Peyer's patch (tissue), 4 donors: ENCODE results near the gene AGTR1. TPM values are rescaled to one million over a fixed set of nuclear protein-coding genes. Genes with fewer than 3 reads are reported as not detected.
"Not testable (repeated sequence)": the region's sequence is repeated elsewhere in the genome, so short reads cannot be mapped to it uniquely, and the experiment has no call there.

Experiments used
- DNase-seq, 3 donors: peaks; one replicate each; pipeline ENCODE4 v3.0.0-alpha.2; 2017 to 2019
- H3K27ac ChIP-seq, 4 donors: fragments of 200-600 bp; sonication (generic); one replicate each; pipeline ENCODE4 v1.5.1; 2016 to 2019
- H3K27me3 ChIP-seq, 2 donors: fragments of 200-600 bp; sonication (generic); one replicate each; pipeline ENCODE4 v1.5.1; 2019
- H3K36me3 ChIP-seq, 3 donors: fragments of 200-600 bp; sonication (generic); one replicate each; pipeline ENCODE4 v1.5.1; 2016 to 2019
- H3K4me1 ChIP-seq, 4 donors: fragments of 200-600 bp; sonication (generic); one replicate each; pipeline ENCODE4 v1.5.1; 2016 to 2019
- H3K4me3 ChIP-seq, 4 donors: fragments of 200-600 bp; sonication (generic); 1 replicate in 3 of 4; 2 replicates in 1 of 4; pipeline ENCODE4 v1.5.1; 2016 to 2019; ENCODE audit warnings: mild to moderate bottlenecking in 1 of 4
- H3K9me3 ChIP-seq, 4 donors: fragments of 200-600 bp; sonication (generic); one replicate each; pipeline ENCODE4 v1.5.1; 2016 to 2019; ENCODE audit warnings: mild to moderate bottlenecking in 1 of 4
- POLR2A ChIP-seq, 2 donors: fragments of 450-650 bp; IDR thresholded peaks; one replicate each; pipeline ENCODE4 v1.5.1; 2017; ENCODE audit warnings: antibody characterized with exemption in 2 of 2, mild to moderate bottlenecking in 2 of 2, moderate library complexity in 2 of 2
- total RNA-seq, 4 donors: library from RNA; depleted of rRNA; stranded (reverse); fragments of >200 nt; gene quantifications; one replicate each; pipeline ENCODE4 v1.1.0, GENCODE V29; 2016
- TF ChIP-seq, protein P1 (sequence below), 6 experiments: fragments of 450-650 bp in 4 of 6; fragments of 200-600 bp in 2 of 6; sonication (generic) in 1 of 6; IDR thresholded peaks; one replicate each; pipeline ENCODE4 v1.5.1; 2017 to 2019; ENCODE audit warnings: antibody characterized with exemption in 6 of 6, mild to moderate bottlenecking in 3 of 6, moderate library complexity in 1 of 6

AGTR1 gene
- total RNA-seq, 4 donors from 2014 or later: 0.70 to 3.8 (median 1.2) TPM; not detected in 1

DNA sequence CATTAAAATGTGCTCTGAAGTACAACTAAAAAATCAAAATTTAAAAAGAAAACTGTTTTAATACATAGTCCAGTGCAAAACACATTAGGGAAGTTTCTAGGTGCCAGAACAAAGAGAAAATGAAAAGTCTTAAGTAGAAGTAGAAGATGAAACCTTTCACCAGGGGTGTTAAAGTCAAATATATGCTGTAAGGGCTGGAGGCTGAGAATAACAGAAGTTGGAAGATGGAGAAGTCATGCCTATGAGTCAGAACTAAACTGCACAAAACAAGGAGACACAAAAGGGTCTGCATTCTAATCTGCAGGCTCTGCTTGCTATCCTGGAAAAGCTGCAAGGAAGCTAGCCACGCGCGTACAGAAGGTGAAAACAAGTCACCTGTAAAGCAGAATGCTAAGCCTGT is 81.2 kb downstream of the AGTR1 start:
- Histone ChIP-seq H3K36me3 (no peaks in the 10 kb centered on the region), H3K9me3 (no peaks in the 10 kb centered on the region), H3K4me3 (no peak overlapping the region), H3K4me1 (no peaks in the 10 kb centered on the region), H3K27me3 (no peaks in the 10 kb centered on the region), H3K27ac (no peak overlapping the region)
- TF ChIP-seq, protein P1, sequence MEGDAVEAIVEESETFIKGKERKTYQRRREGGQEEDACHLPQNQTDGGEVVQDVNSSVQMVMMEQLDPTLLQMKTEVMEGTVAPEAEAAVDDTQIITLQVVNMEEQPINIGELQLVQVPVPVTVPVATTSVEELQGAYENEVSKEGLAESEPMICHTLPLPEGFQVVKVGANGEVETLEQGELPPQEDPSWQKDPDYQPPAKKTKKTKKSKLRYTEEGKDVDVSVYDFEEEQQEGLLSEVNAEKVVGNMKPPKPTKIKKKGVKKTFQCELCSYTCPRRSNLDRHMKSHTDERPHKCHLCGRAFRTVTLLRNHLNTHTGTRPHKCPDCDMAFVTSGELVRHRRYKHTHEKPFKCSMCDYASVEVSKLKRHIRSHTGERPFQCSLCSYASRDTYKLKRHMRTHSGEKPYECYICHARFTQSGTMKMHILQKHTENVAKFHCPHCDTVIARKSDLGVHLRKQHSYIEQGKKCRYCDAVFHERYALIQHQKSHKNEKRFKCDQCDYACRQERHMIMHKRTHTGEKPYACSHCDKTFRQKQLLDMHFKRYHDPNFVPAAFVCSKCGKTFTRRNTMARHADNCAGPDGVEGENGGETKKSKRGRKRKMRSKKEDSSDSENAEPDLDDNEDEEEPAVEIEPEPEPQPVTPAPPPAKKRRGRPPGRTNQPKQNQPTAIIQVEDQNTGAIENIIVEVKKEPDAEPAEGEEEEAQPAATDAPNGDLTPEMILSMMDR (IDR thresholded peaks at IDR 0.05): no peak
- TF ChIP-seq POLR2A (IDR thresholded peaks at IDR 0.05): no peak
- DNase-seq: no peak

DNA sequence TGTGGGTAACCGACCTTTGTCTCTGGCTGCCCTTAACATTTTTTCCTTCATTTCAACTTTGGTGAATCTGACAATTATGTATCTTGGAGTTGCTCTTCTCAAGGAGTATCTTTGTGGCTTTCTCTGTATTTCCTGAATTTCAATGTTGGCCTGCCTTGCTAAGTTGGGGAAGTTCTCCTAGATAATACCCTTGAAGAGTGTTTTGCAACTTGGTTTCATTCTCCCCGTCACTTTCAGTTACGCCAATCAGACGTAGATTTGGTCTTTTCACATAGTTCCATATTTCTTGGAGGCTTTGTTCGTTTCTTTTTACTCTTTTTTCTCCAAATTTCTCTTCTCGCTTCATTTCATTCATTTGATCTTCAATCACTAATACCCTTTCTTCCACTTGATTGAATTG is 87.3 kb downstream of the AGTR1 start:
- not testable (repeated sequence) for H3K4me1 ChIP-seq, H3K4me3 ChIP-seq, H3K27me3 ChIP-seq, H3K36me3 ChIP-seq, H3K9me3 ChIP-seq, DNase-seq, H3K27ac ChIP-seq

DNA sequence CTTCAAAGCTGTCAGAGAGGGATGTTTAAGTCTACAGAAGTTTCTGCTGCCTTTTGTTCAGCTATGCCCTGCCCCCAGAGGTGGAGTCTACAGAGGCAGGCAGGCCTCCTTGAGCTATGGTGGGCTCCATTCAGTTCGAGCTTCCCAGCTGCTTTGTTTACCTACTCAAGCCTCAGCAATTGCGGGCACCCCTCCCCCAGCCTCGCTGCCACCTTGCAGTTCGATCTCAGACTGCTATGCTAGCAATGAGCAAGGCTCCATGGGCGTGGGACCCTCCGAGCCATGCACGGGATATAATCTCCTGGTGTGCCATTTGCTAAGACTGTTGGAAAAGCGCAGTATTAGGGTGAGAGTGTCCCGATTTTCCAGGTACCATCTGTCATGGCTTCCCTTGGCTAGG is 88.5 kb downstream of the AGTR1 start:
- H3K9me3 ChIP-seq, H3K4me1 ChIP-seq, H3K27ac ChIP-seq, H3K36me3 ChIP-seq, DNase-seq, H3K4me3 ChIP-seq, H3K27me3 ChIP-seq: not testable (repeated sequence)

DNA sequence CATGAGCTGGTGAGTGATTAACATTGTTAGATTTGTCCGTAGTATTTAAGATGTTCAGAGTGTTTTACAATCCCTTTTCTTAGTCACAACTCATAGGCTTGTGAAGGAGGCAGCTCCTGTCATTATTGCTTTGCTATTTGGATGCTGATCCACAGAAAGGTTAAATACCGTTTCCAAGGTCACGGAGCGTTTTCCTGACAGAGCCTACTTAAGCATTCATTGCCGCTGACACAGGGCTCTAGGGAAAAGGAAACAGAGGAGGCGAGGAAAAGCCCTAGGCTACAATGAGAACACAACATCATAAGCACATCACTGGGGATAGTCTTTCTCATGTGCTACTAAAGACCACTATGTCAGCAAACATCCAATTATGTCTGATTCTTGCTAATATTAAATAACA is 91.4 kb downstream of the AGTR1 start:
- TF ChIP-seq, protein P1 (IDR thresholded peaks at IDR 0.05): no peak
- no peak for TF ChIP-seq POLR2A (IDR thresholded peaks at IDR 0.05)
- Histone ChIP-seq H3K9me3 (no peaks in the 10 kb centered on the region), H3K27me3 (no peaks in the 10 kb centered on the region), H3K4me3 (no peak overlapping the region), H3K4me1 (no peaks in the 10 kb centered on the region), H3K27ac (no peak overlapping the region), H3K36me3 (no peaks in the 10 kb centered on the region)
- no peak for DNase-seq

DNA sequence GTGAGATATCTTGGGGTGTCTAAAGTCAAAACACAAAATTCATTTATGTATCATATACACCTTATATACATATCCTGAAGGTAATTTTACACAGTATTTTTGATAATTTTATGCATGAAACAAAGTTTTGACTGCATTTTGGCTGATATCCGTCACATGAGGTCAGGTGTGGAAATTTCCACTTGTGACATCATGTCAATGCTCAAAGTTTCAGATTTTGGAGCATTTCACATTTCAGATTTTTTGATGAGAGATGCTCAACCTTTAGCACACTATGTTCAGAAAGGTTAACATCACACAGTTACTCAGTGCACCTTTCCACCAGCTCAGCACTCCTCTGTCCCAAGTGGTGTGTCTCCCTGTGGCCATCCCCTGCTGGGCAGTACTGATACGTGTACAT is 92.2 kb downstream of the AGTR1 start:
- Histone ChIP-seq H3K27me3 (no peaks in the 10 kb centered on the region), H3K27ac (no peak overlapping the region), H3K4me1 (no peaks in the 10 kb centered on the region), H3K36me3 (no peaks in the 10 kb centered on the region), H3K9me3 (no peaks in the 10 kb centered on the region), H3K4me3 (no peak overlapping the region)
- no peak for DNase-seq
- TF ChIP-seq, protein P1 (IDR thresholded peaks at IDR 0.05): no peak
- TF ChIP-seq POLR2A (IDR thresholded peaks at IDR 0.05): no peak

DNA sequence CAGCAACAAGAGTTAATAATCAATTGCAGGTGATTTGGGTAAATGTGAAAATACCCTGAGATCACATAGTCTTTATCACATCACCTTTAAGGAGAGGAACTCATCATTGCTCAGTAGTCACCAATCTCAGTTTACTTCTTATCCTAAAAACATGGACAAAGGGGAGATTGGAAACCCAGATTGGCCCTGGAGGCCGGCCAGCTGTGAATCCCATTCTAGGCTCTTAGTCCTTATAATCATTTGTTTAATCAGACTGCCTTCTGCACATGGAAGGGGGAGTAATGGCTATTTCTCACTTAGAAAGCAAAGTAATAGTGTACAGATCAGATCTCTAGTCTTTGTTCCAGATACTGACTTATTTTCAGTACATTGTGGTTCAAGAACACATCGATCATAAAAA is 92.7 kb downstream of the AGTR1 start:
- Histone ChIP-seq H3K36me3 (no peaks in the 10 kb centered on the region), H3K27me3 (no peaks in the 10 kb centered on the region), H3K4me3 (no peak overlapping the region), H3K9me3 (no peaks in the 10 kb centered on the region), H3K4me1 (no peaks in the 10 kb centered on the region), H3K27ac (no peak overlapping the region)
- DNase-seq: no peak
- no peak for TF ChIP-seq POLR2A (IDR thresholded peaks at IDR 0.05)
- TF ChIP-seq, protein P1 (IDR thresholded peaks at IDR 0.05): no peak
